OCI-LY1 (cell line): ENCODE data around the gene SLC38A2.

Source experiments
- H2AFZ ChIP-seq: fragments of 200-600 bp; sonication (generic), shearing (Covaris generic); 2 replicates; pipeline ENCODE4 v1.6.0; 2014; ENCODE audit warnings: antibody characterized with exemption, mild to moderate bottlenecking, low read length
- H3F3A ChIP-seq: fragments of 200-600 bp; sonication (generic), shearing (Covaris generic); 2 replicates; pipeline ENCODE4 v1.6.0; 2014; ENCODE audit warnings: mild to moderate bottlenecking, antibody characterized with exemption, low read length, moderate library complexity; ENCODE audit not compliant: insufficient read depth
- H3K27ac ChIP-seq: fragments of 200-600 bp; sonication (generic); 2 replicates; pipeline ENCODE4 v1.5.1; 2014; ENCODE audit warnings: low read length, mixed run types, mild to moderate bottlenecking, low read depth; ENCODE audit not compliant: poor library complexity, severe bottlenecking
- H3K27me3 ChIP-seq: fragments of 200-600 bp; sonication (generic); 2 replicates; pipeline ENCODE4 v1.6.0; 2014; ENCODE audit warnings: antibody characterized with exemption, mild to moderate bottlenecking, low read length, moderate library complexity; ENCODE audit not compliant: insufficient read depth
- H3K36me3 ChIP-seq: fragments of 200-600 bp; sonication (generic); 2 replicates; pipeline ENCODE4 v1.6.1; 2014; ENCODE audit warnings: mild to moderate bottlenecking, antibody characterized with exemption, low read length, moderate library complexity, mixed read lengths; ENCODE audit not compliant: insufficient read depth
- H3K4me1 ChIP-seq: fragments of 200-600 bp; sonication (generic); 2 replicates; pipeline ENCODE4 v1.5.1; 2014; ENCODE audit warnings: mild to moderate bottlenecking, low read length, moderate library complexity; ENCODE audit not compliant: insufficient read depth, severe bottlenecking
- H3K4me2 ChIP-seq: fragments of 200-600 bp; sonication (generic), shearing (Covaris generic); 2 replicates; pipeline ENCODE4 v1.6.1; 2014; ENCODE audit warnings: low read length
- H3K4me3 ChIP-seq: fragments of 200-600 bp; sonication (generic); 2 replicates; pipeline ENCODE4 v1.5.1; 2014; ENCODE audit warnings: low read length, low read depth, mild to moderate bottlenecking, mixed read lengths; ENCODE audit not compliant: poor library complexity, severe bottlenecking
- H3K79me2 ChIP-seq: fragments of 200-600 bp; shearing (Covaris generic); 2 replicates; pipeline ENCODE4 v1.6.1; 2016; ENCODE audit warnings: mixed run types, low read length, mixed read lengths; ENCODE audit not compliant: insufficient read depth
- H3K9ac ChIP-seq: fragments of 200-600 bp; sonication (generic), shearing (Covaris generic); 2 replicates; pipeline ENCODE4 v1.6.1; 2014; ENCODE audit warnings: mild to moderate bottlenecking, low read length, mixed read lengths
- H3K9me2 ChIP-seq: fragments of 200-600 bp; sonication (generic), shearing (Covaris generic); 2 replicates; pipeline ENCODE4 v1.6.1; 2014; ENCODE audit warnings: low read depth, mild to moderate bottlenecking, low read length, mixed read lengths
- H3K9me3 ChIP-seq: fragments of 200-600 bp; shearing (Covaris generic); 2 replicates; pipeline ENCODE4 v1.6.1; 2014; ENCODE audit warnings: low read length, mixed read lengths
- H4K20me1 ChIP-seq: fragments of 200-600 bp; sonication (generic), shearing (Covaris generic); 2 replicates; pipeline ENCODE4 v1.6.0; 2016; ENCODE audit warnings: mild to moderate bottlenecking, low read length; ENCODE audit not compliant: insufficient read depth
- EZH2 ChIP-seq: fragments of 200-600 bp; sonication (generic), shearing (Covaris generic); IDR thresholded peaks from 2 replicates; pipeline ENCODE4 v1.8.0; 2017; ENCODE audit warnings: borderline replicate concordance, mixed run types, mild to moderate bottlenecking, antibody characterized with exemption, low read length, moderate library complexity, mixed read lengths
- TF ChIP-seq, protein P1 (sequence below): fragments of 200-600 bp; sonication (generic), shearing (Covaris generic); IDR thresholded peaks from 2 replicates; pipeline ENCODE4 v1.5.1; 2017; ENCODE audit warnings: mild to moderate bottlenecking, antibody characterized with exemption, low read length, moderate library complexity, mixed read lengths

Gene SLC38A2

DNA sequence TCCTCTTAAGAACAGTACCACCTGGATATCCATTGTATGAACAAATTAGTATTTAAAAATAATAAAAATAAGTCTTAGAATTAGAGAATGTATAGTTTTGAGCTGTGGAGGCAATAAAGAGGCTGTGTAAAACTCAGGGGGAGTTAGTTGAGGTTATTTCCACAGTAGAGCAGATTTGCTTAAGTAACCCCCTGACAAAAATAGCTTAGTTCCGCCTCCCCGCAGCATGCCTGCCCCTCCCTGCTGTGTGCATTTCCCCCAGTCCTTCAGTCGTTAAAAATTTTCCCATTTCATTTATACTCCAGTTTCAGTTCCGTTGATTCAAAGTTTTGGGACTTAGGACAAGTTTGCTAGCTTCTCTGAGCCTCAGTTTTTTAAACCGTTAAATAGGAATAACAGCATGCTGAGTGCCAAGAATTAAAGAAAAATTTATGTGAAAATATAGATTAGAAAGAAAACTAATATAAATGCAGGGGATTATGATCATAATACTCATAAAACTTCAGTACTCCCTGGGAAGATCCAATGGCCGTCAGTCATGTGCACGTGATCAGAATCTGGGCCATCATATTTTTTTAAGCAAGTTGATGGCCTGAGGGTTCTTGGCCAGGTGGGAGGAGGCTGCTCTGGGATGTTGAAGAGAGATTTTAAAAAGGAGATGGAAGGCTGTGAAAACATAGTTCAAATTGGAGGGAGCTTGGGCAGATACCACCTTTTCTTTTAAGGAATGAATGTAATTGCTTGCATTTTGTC lies 14.5 kb upstream of the SLC38A2 start:
- H3K4me1 ChIP-seq = peaks cover 84% of the 10 kb centered on the region
- peak overlapping the region; percentile 52 for H3K9ac ChIP-seq
- peak overlapping the region; percentile 87 for H3K27ac ChIP-seq
- H3K36me3 ChIP-seq = no peaks in the 10 kb centered on the region
- peak overlapping the region; percentile 61 for H3K4me2 ChIP-seq
- H4K20me1 ChIP-seq = no peaks in the 10 kb centered on the region
- TF ChIP-seq, protein P1, sequence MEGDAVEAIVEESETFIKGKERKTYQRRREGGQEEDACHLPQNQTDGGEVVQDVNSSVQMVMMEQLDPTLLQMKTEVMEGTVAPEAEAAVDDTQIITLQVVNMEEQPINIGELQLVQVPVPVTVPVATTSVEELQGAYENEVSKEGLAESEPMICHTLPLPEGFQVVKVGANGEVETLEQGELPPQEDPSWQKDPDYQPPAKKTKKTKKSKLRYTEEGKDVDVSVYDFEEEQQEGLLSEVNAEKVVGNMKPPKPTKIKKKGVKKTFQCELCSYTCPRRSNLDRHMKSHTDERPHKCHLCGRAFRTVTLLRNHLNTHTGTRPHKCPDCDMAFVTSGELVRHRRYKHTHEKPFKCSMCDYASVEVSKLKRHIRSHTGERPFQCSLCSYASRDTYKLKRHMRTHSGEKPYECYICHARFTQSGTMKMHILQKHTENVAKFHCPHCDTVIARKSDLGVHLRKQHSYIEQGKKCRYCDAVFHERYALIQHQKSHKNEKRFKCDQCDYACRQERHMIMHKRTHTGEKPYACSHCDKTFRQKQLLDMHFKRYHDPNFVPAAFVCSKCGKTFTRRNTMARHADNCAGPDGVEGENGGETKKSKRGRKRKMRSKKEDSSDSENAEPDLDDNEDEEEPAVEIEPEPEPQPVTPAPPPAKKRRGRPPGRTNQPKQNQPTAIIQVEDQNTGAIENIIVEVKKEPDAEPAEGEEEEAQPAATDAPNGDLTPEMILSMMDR = no peak
- no peak for TF ChIP-seq EZH2
- peaks cover 8% of the 10 kb centered on the region; the same call in 1 of the 2 replicates for H3F3A ChIP-seq
- no peaks in the 10 kb centered on the region for H3K9me2 ChIP-seq
- H3K4me3 ChIP-seq = peak overlapping the region; percentile 43
- H2AFZ ChIP-seq = no peak overlapping the region
- H3K9me3 ChIP-seq = no peaks in the 10 kb centered on the region
- H3K27me3 ChIP-seq = no peaks in the 10 kb centered on the region
- H3K79me2 ChIP-seq = no peaks in the 10 kb centered on the region

DNA sequence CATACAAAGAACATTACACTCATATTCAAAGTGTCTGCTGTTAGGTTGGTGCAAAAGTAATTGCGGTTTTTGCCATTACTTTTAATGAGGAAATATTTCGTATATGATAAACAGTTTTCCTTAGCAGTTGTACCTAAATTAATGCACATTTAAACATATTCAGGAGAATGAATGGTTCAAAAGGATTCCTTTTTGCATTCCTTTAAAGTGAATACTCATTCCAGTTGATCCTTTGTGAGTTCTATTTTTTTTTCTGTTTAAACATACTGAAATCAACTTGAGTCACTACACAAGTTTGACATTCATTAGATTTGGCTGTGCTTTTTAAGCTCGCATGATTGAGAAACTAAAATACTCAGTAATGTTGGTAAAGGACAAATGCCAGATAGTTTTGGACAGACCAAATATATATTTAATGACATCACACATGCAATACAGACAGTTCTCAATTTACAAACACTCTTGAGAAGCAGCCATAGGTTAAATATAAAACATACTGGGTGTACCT lies 13.8 kb upstream of the SLC38A2 start:
- Histone ChIP-seq H3K9me3 (no peaks in the 10 kb centered on the region), H3K4me1 (peaks cover 82% of the 10 kb centered on the region), H3F3A (peaks cover 8% of the 10 kb centered on the region; the same call in 1 of the 2 replicates), H3K9ac (peak overlapping the region; percentile 52), H3K27me3 (no peaks in the 10 kb centered on the region), H3K4me3 (peak overlapping the region; percentile 43), H3K9me2 (no peaks in the 10 kb centered on the region), H3K27ac (peak overlapping the region; percentile 87), H3K79me2 (no peaks in the 10 kb centered on the region), H4K20me1 (no peaks in the 10 kb centered on the region), H2AFZ (no peak overlapping the region), H3K36me3 (no peaks in the 10 kb centered on the region), H3K4me2 (peak overlapping the region; percentile 61)
- TF ChIP-seq EZH2 = no peak
- TF ChIP-seq, protein P1 = no peak

GRCh38 chr12:46385438-46385837 lies 12.9 kb upstream of the SLC38A2 start:
- TF ChIP-seq EZH2 = no peak
- TF ChIP-seq, protein P1 = no peak
- H3K27ac ChIP-seq = no peak overlapping the region
- H3K4me3 ChIP-seq = no peak overlapping the region
- H3K9me3 ChIP-seq = no peaks in the 10 kb centered on the region
- H3K27me3 ChIP-seq = no peaks in the 10 kb centered on the region
- peaks cover 8% of the 10 kb centered on the region; the same call in 1 of the 2 replicates for H3F3A ChIP-seq
- no peaks in the 10 kb centered on the region for H3K9me2 ChIP-seq
- H4K20me1 ChIP-seq = no peaks in the 10 kb centered on the region
- H3K79me2 ChIP-seq = no peaks in the 10 kb centered on the region
- H3K4me2 ChIP-seq = peak overlapping the region; percentile 61
- no peaks in the 10 kb centered on the region for H3K36me3 ChIP-seq
- H3K4me1 ChIP-seq = peaks cover 73% of the 10 kb centered on the region
- 0 out of 2 replicates have a peak overlapping the region, but pooled peaks have one; percentile 6 for H3K9ac ChIP-seq
- no peak overlapping the region for H2AFZ ChIP-seq
